SK-N-SH treated with all-trans-retinoic acid at 6 μM for 48 hours (cell line): Measurements from ENCODE around the gene KCTD1.

Experiments
- ATAC-seq: fragments of 200-7000 bp; cut with Tn5 transposase; 3 replicates; pipeline ENCODE4 v1.9.1; 2020; ENCODE audit warnings: mild to moderate bottlenecking, moderate library complexity
- ARNTL ChIP-seq: fragments of 450-650 bp; formaldehyde crosslinking; IDR thresholded peaks from 2 replicates; pipeline ENCODE4 v1.5.0; 2020; ENCODE audit warnings: low read depth, mild to moderate bottlenecking, moderate library complexity, borderline replicate concordance
- BACH2 ChIP-seq: fragments of 250-450 bp; sonication (Bioruptor Pico); IDR thresholded peaks from 2 replicates; pipeline ENCODE4 v1.9.0; 2021; ENCODE audit warnings: mild to moderate bottlenecking, borderline replicate concordance
- CSDC2 ChIP-seq: fragments of 250-450 bp; sonication (Bioruptor Pico); IDR thresholded peaks from 2 replicates; pipeline ENCODE4 v1.5.0; 2020; ENCODE audit warnings: mild to moderate bottlenecking, moderate library complexity
- CSRNP3 ChIP-seq: fragments of 250-450 bp; sonication (Bioruptor Pico); IDR thresholded peaks from 2 replicates; pipeline ENCODE4 v1.5.1; 2021; ENCODE audit warnings: mild to moderate bottlenecking, moderate library complexity
- ESRRG ChIP-seq: fragments of 250-450 bp; sonication (Bioruptor Pico); IDR thresholded peaks from 2 replicates; pipeline ENCODE4 v1.6.1; 2021; ENCODE audit warnings: mild to moderate bottlenecking
- OSR1 ChIP-seq: fragments of 250-450 bp; sonication (Bioruptor Pico); IDR thresholded peaks from 2 replicates; pipeline ENCODE4 v1.8.0; 2022; ENCODE audit warnings: moderate library complexity, mild to moderate bottlenecking, inconsistent platforms
- PATZ1 ChIP-seq: fragments of 250-450 bp; sonication (Bioruptor Pico); IDR thresholded peaks from 2 replicates; pipeline ENCODE4 v1.8.0; 2020; ENCODE audit warnings: mild to moderate bottlenecking, moderate library complexity, borderline replicate concordance
- PPARA ChIP-seq: fragments of 250-450 bp; sonication (Bioruptor Pico); IDR thresholded peaks from 2 replicates; pipeline ENCODE4 v1.5.0; 2020; ENCODE audit warnings: mild to moderate bottlenecking, borderline replicate concordance
- RARB ChIP-seq: fragments of 250-450 bp; sonication (Bioruptor Pico); IDR thresholded peaks from 2 replicates; pipeline ENCODE4 v1.8.0; 2021; ENCODE audit warnings: mild to moderate bottlenecking, moderate library complexity
- SNAI2 ChIP-seq: fragments of 250-450 bp; sonication (Bioruptor Pico); IDR thresholded peaks from 2 replicates; pipeline ENCODE4 v1.5.0; 2020; ENCODE audit warnings: mild to moderate bottlenecking, moderate library complexity
- TCF4 ChIP-seq: fragments of 250-450 bp; sonication (Bioruptor Pico); IDR thresholded peaks from 2 replicates; pipeline ENCODE4 v1.8.0; 2021; ENCODE audit warnings: mild to moderate bottlenecking, moderate library complexity, borderline replicate concordance
- TOX ChIP-seq: fragments of 250-450 bp; sonication (Bioruptor Pico); IDR thresholded peaks from 2 replicates; pipeline ENCODE4 v1.8.0; 2021; ENCODE audit warnings: mild to moderate bottlenecking, moderate library complexity, borderline replicate concordance
- TSHZ2 ChIP-seq: fragments of 250-450 bp; sonication (Bioruptor Pico); IDR thresholded peaks from 2 replicates; pipeline ENCODE4 v1.5.0; 2020; ENCODE audit warnings: mild to moderate bottlenecking, moderate library complexity
- ZC3H10 ChIP-seq: fragments of 250-450 bp; sonication (Bioruptor Pico); IDR thresholded peaks from 2 replicates; pipeline ENCODE4 v1.5.1; 2021; ENCODE audit warnings: mild to moderate bottlenecking, moderate library complexity
- ZFP3 ChIP-seq: fragments of 250-450 bp; sonication (Bioruptor Pico); IDR thresholded peaks from 2 replicates; pipeline ENCODE4 v1.5.0; 2020; ENCODE audit warnings: mild to moderate bottlenecking, moderate library complexity
- ZFP30 ChIP-seq: fragments of 450-650 bp; formaldehyde crosslinking; IDR thresholded peaks from 2 replicates; pipeline ENCODE4 v1.5.0; 2022; ENCODE audit warnings: mild to moderate bottlenecking, moderate library complexity
- ZNF565 ChIP-seq: fragments of 450-650 bp; formaldehyde crosslinking; conservative IDR thresholded peaks from 2 replicates; pipeline ENCODE4 v1.5.0; 2020; ENCODE audit warnings: low read depth, mild to moderate bottlenecking, moderate library complexity
- ZNF70 ChIP-seq: fragments of 450-650 bp; formaldehyde crosslinking; IDR thresholded peaks from 2 replicates; pipeline ENCODE4 v1.5.0; 2020; ENCODE audit warnings: mild to moderate bottlenecking, moderate library complexity
- ZNF8 ChIP-seq: fragments of 450-650 bp; formaldehyde crosslinking; IDR thresholded peaks from 2 replicates; pipeline ENCODE4 v1.5.0; 2020; ENCODE audit warnings: mild to moderate bottlenecking, moderate library complexity

The KCTD1 gene

GRCh38 chr18:26416652-26417150, 131.7 kb downstream of the KCTD1 start (continued):
- TF ChIP-seq SNAI2 (CRISPR knock-in tag) = no peak

- ATAC-seq = no peak
- no peak for TF ChIP-seq ZNF70 (CRISPR knock-in tag)
- TF ChIP-seq ZNF565 = no peak
- TF ChIP-seq BACH2 (CRISPR knock-in tag) = no peak
- TF ChIP-seq CSRNP3 = no peak
- no peak for TF ChIP-seq ESRRG (CRISPR knock-in tag)
- no peak for TF ChIP-seq ZNF8
- no peak for TF ChIP-seq PPARA (CRISPR knock-in tag)
- TF ChIP-seq TCF4 (CRISPR knock-in tag) = no peak
- TF ChIP-seq RARB (CRISPR knock-in tag) = no peak
- no peak for TF ChIP-seq ZFP30
- TF ChIP-seq OSR1 (CRISPR knock-in tag) = no peak
- no peak for TF ChIP-seq CSDC2
- no peak for TF ChIP-seq PATZ1
- no peak for TF ChIP-seq ARNTL (CRISPR knock-in tag)
- no peak for TF ChIP-seq TSHZ2 (CRISPR knock-in tag)
- TF ChIP-seq TOX (CRISPR knock-in tag) = no peak
- no peak for TF ChIP-seq SNAI2 (CRISPR knock-in tag)
- TF ChIP-seq ZFP3 = no peak
- no peak for TF ChIP-seq ZC3H10
Measured at GRCh38 chr18:26415631-26416030, 132.7 kb downstream of the KCTD1 start.

GRCh38 chr18:26414901-26415440, 133.4 kb downstream of the KCTD1 start:
- no peak for ATAC-seq
- TF ChIP-seq PATZ1 (no peak), ZNF70 (CRISPR knock-in tag) (no peak), CSDC2 (no peak), ZNF565 (no peak), SNAI2 (CRISPR knock-in tag) (no peak), BACH2 (CRISPR knock-in tag) (no peak), ZFP30 (no peak), TSHZ2 (CRISPR knock-in tag) (no peak), OSR1 (CRISPR knock-in tag) (no peak)
